T-helper 1 cell (primary cell): Measurements from ENCODE around the gene FASTKD2.

Experiments
- DNase-seq, 5 donors: peaks; one replicate each; pipeline ENCODE4 v3.0.0-alpha.2; 2012 to 2020

FASTKD2 gene

GRCh38 chr2:206840999-206841398 is 75.6 kb downstream of the FASTKD2 start:
- DNase-seq: no peak
